Choroid plexus epithelial cell (primary cell): ENCODE data around the gene LY6G6C.

Experiments
- DNase-seq: peaks from one replicate; pipeline ENCODE4 v3.0.0-alpha.2; 2010; ENCODE audit warnings: low read depth
- H3K4me3 ChIP-seq: 2 replicates; pipeline ENCODE4 v1.5.1; 2011; ENCODE audit warnings: low read depth, mild to moderate bottlenecking, control low read depth, low read length, moderate library complexity
- TF ChIP-seq, protein P1 (sequence below): conservative IDR thresholded peaks from 2 replicates; pipeline ENCODE4 v1.5.1; 2011; ENCODE audit warnings: low read depth, mild to moderate bottlenecking, control low read depth, inconsistent platforms, low read length, moderate library complexity

The LY6G6C gene

GRCh38 chr6:31741815-31742214 lies 20.3 kb upstream of the LY6G6C start:
- TF ChIP-seq, protein P1, sequence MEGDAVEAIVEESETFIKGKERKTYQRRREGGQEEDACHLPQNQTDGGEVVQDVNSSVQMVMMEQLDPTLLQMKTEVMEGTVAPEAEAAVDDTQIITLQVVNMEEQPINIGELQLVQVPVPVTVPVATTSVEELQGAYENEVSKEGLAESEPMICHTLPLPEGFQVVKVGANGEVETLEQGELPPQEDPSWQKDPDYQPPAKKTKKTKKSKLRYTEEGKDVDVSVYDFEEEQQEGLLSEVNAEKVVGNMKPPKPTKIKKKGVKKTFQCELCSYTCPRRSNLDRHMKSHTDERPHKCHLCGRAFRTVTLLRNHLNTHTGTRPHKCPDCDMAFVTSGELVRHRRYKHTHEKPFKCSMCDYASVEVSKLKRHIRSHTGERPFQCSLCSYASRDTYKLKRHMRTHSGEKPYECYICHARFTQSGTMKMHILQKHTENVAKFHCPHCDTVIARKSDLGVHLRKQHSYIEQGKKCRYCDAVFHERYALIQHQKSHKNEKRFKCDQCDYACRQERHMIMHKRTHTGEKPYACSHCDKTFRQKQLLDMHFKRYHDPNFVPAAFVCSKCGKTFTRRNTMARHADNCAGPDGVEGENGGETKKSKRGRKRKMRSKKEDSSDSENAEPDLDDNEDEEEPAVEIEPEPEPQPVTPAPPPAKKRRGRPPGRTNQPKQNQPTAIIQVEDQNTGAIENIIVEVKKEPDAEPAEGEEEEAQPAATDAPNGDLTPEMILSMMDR = no peak
- DNase-seq = no peak
- no peak overlapping the region for H3K4me3 ChIP-seq

DNA sequence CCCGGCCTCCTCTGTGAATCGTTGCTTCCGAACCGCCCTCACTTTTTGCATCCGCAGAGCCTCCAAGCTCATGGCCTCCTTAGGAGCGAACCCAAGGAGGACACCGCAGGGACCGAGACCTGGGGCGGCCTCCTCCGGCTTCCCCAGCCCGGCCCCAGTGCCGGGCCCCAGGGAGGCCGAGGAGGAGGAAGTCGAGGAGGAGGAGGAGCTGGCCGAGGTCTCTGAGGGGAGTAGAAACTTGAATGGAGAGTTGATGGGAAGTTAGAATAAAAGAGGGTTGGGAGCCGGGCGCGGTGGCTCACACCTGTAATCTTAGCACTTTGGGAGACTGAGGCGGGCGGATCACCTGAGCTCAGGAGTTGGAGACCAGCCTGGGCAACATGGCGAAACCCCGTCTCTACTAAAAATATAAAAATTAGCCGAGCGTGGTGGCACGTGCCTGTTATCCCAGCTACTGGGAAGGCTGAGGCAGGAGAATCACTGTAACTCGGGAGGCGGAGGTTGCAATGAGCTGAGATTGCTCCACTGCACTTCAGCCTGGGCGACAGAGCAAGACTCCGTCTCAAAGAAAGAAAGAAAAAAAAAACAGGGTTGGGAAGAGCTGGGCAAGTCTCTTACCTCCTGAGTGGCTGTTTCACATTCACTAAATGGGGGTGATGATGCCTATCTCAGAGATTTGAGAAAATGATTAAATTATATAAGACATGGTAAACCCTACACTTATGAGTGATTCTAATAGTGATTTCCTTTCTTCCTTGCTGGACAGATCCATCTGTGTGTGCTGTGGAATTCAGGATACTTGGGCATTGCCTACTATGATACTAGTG lies 19.1 kb upstream of the LY6G6C start:
- H3K4me3 ChIP-seq = peak overlapping the region; percentile 93
- DNase-seq = no peak
- TF ChIP-seq, protein P1 = no peak

DNA sequence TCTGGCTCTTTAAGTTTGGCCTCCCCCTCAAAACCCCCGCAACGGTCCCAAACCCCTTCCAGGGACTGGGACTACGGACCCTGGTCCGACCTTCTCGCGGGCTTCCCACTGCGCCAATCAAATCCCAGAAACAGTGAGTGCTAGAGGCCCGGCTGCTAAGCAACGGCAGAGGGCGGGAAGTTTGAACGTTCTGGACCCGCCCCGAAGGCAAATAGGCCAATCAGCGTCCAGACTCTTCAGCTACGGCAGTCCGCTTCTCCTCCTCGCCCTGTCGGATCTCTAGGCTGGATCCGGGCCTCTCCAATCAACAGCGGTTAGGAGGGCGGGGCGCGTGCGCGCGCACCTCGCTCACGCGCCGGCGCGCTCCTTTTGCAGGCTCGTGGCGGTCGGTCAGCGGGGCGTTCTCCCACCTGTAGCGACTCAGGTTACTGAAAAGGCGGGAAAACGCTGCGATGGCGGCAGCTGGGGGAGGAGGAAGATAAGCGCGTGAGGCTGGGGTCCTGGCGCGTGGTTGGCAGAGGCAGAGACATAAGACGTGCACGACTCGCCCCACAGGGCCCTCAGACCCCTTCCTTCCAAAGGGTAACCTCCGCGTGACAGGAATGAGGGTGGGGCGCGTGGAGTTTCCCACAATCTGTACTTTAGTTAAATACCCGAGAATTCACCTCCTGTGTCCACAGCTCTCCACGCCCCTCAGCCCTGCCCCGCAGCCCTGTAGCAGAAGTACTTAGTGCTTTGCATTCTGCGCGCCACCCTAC lies 18.3 kb upstream of the LY6G6C start, which contains the start of gene MSH5:
Gene MSH5, plus strand, starts transcription at position 367 of the 758 bp plus-strand sequence. CDS start 462 bp downstream, outside the sequence.
- TF ChIP-seq, protein P1 = no peak
- DNase-seq = peak; percentile 99
- H3K4me3 ChIP-seq = peak within 1 kb of the TSS; percentile 93

DNA sequence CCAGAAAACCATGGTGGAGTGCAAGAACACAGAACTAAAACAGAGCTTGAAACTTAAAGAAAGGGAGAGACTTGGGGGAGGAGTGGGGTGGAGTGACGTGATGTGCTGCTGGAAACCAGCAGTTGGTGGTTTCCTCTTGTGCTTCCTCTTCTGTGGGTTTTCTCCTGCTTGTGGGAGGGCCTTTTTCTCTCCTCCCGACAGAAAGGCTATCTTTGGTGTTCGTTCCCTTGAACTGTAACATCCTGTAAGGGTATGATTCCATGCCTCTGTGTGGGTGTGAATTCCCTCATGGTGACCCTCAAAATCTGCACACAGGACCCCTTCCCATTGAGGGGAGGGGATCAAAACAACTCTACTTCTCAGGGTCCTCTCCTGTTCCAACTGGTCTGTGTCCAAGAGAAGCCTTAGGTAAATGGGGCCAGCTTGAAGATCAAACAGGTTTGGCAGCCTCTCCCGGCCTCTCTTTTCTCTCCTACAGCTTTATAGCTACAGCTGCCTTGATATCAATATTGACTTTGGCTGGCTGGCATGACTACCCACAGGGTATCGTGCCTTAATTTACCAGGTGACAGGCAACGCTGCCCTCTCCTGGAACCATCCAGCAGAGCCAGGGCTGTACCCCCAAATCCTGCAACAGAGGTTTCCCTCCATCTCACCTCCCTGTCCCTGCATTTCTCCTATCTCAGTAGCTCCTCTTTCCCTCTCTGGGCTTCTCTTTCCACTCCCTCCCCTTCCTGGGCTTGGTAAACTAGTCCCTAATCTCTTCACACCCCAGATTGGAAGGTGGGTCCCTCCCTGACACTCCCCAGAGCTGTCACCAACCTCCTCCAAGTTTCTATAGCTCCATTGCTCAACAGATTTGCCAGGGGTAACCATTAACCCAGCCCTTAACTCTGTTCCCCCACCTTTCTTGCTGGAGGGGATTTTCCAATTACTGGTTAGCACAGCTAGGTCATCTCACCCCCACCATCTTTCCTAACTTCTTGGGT lies 16.7 kb upstream of the LY6G6C start:
- H3K4me3 ChIP-seq = peak overlapping the region; percentile 13
- TF ChIP-seq, protein P1 = peak; percentile 40
- peak; percentile 93 for DNase-seq

DNA sequence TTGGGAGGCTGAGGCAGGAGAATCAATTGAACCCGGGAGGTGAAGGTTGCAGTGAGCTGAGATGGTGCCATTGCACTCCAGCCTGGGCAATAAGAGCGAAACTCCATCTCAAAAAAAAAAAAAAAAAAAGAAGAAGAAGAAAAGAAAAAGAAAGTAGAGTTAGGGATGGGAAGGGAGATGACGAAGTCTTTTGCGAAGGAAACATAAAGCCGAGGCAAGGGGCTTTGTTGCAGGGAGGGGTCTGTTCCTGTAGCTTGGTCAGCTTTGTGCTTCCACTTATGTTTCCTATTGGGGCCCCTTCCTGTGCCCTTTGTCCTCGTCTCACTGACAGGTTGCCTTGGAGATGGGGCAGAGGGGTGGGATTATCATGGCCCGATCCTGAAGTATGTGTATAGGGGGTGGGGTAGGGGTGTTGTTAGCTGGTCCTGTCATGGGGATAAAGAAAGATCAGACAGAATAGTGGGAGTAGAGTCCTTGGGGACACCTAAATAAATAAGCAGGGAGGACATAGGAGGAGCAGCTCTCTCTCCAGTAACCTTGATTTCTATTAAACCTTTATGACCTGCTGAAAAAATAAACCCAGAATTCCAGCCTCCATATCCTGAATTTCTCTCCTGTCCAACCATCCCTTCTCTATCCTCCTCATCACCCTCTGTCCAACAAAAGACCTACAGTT lies 15.9 kb upstream of the LY6G6C start:
- TF ChIP-seq, protein P1 = no peak
- DNase-seq = peak; percentile 53
- peak overlapping the region; percentile 18 for H3K4me3 ChIP-seq
